Vagina (tissue), 2 donors: ENCODE results near the gene CMYA5. TPM values are rescaled to one million over a fixed set of nuclear protein-coding genes. Genes with fewer than 3 reads are reported as not detected.

Experiments
- DNase-seq, 2 donors: peaks; one replicate each; pipeline ENCODE4 v3.0.0-alpha.2; 2017; ENCODE audit errors: extremely low spot score in 2 of 2
- H3K27ac ChIP-seq: fragments of 200-600 bp; sonication (generic); one replicate; pipeline ENCODE4 v1.5.1; 2019
- H3K27me3 ChIP-seq: fragments of 200-600 bp; sonication (generic); one replicate; pipeline ENCODE4 v1.5.1; 2019
- H3K36me3 ChIP-seq, 2 donors: fragments of 200-600 bp; sonication (generic); one replicate each; pipeline ENCODE4 v1.5.1; 2017 to 2019
- H3K4me1 ChIP-seq: fragments of 200-600 bp; sonication (generic); one replicate; pipeline ENCODE4 v1.5.1; 2019
- H3K4me3 ChIP-seq, 2 donors: fragments of 200-600 bp; sonication (generic); 1 replicate in 1 of 2; 2 replicates in 1 of 2; pipeline ENCODE4 v1.5.1; 2016 to 2019
- H3K9me3 ChIP-seq: fragments of 200-600 bp; sonication (generic); one replicate; pipeline ENCODE4 v1.5.1; 2019
- CTCF ChIP-seq, 3 experiments: fragments of 450-650 bp in 2 of 3; fragments of 200-600 bp in 1 of 3; sonication (generic) in 1 of 3; IDR thresholded peaks; one replicate each; pipeline ENCODE4 v1.5.1; 2017 to 2019; ENCODE audit warnings: antibody characterized with exemption in 3 of 3, mild to moderate bottlenecking in 2 of 3, moderate library complexity in 2 of 3
- POLR2A ChIP-seq, 2 donors: fragments of 450-650 bp; IDR thresholded peaks; one replicate each; pipeline ENCODE4 v1.6.1; 2017; ENCODE audit warnings: antibody characterized with exemption in 2 of 2, mild to moderate bottlenecking in 2 of 2, moderate library complexity in 2 of 2
- POLR2AphosphoS5 ChIP-seq, 2 donors: sonication (generic); formaldehyde crosslinking; IDR thresholded peaks; one replicate each; pipeline ENCODE4 v1.9.0; 2017; ENCODE audit warnings: antibody characterized with exemption in 2 of 2, mild to moderate bottlenecking in 2 of 2, low read depth in 1 of 2; ENCODE audit not compliant: insufficient read depth in 1 of 2
- intact Hi-C: fragments of 100-400 bp; cut with DNase I; formaldehyde crosslinking; loops from one replicate; pipeline ENCODE4 v1.15.1; 2023
- total RNA-seq: library from RNA; depleted of rRNA; stranded (reverse); fragments of >200 nt; gene quantifications from one replicate; pipeline ENCODE4 v1.2.3, GENCODE V29; 2016

CMYA5 gene
- total RNA-seq, 1 donor from 2014 or later: 10.1 TPM

GRCh38 chr5:79736528-79737514 is 47.2 kb downstream of the CMYA5 start:
- intact Hi-C loops: no loop called here
- no peak overlapping the region for H3K4me3 ChIP-seq
- H3K36me3 ChIP-seq: no peaks in the 10 kb centered on the region
- no peaks in the 10 kb centered on the region for H3K9me3 ChIP-seq
- no peak overlapping the region for H3K27ac ChIP-seq
- no peaks in the 10 kb centered on the region for H3K4me1 ChIP-seq
- no peak for DNase-seq
- no peaks in the 10 kb centered on the region for H3K27me3 ChIP-seq
- TF ChIP-seq POLR2A (IDR thresholded peaks at IDR 0.05) (no peak), POLR2AphosphoS5 (IDR thresholded peaks at IDR 0.05; ENCODE audit: insufficient read depth in 1 of 2, low read depth in 1 of 2) (no peak), CTCF (IDR thresholded peaks at IDR 0.05) (no peak)

- DNase-seq: no peak
- no peak overlapping the region for H3K4me3 ChIP-seq
- no peaks in the 10 kb centered on the region for H3K27me3 ChIP-seq
- H3K4me1 ChIP-seq: no peaks in the 10 kb centered on the region
- no peaks in the 10 kb centered on the region for H3K36me3 ChIP-seq
- no peaks in the 10 kb centered on the region for H3K9me3 ChIP-seq
- TF ChIP-seq CTCF (IDR thresholded peaks at IDR 0.05) (no peak), POLR2AphosphoS5 (IDR thresholded peaks at IDR 0.05; ENCODE audit: insufficient read depth in 1 of 2, low read depth in 1 of 2) (no peak), POLR2A (IDR thresholded peaks at IDR 0.05) (no peak)
- intact Hi-C loops: no loop called here
- H3K27ac ChIP-seq: no peak overlapping the region
These were observed 48.7 kb downstream of the CMYA5 start for GRCh38 chr5:79738349-79738748.

- TF ChIP-seq POLR2AphosphoS5 (IDR thresholded peaks at IDR 0.05; ENCODE audit: insufficient read depth in 1 of 2, low read depth in 1 of 2): no peak
- no peak for TF ChIP-seq POLR2A (IDR thresholded peaks at IDR 0.05)
- TF ChIP-seq CTCF (IDR thresholded peaks at IDR 0.05): no peak
- DNase-seq: no peak
- no peaks in the 10 kb centered on the region for H3K36me3 ChIP-seq
- no peaks in the 10 kb centered on the region for H3K9me3 ChIP-seq
- no peaks in the 10 kb centered on the region for H3K27me3 ChIP-seq
- H3K4me1 ChIP-seq: no peaks in the 10 kb centered on the region
- H3K27ac ChIP-seq: no peak overlapping the region
- intact Hi-C loops: no loop called here
- H3K4me3 ChIP-seq: no peak overlapping the region
These were observed 53.0 kb downstream of the CMYA5 start for GRCh38 chr5:79742549-79743136.

- H3K9me3 ChIP-seq: no peaks in the 10 kb centered on the region
- TF ChIP-seq POLR2A (IDR thresholded peaks at IDR 0.05): no peak
- TF ChIP-seq POLR2AphosphoS5 (IDR thresholded peaks at IDR 0.05; ENCODE audit: insufficient read depth in 1 of 2, low read depth in 1 of 2): no peak
- no peak for TF ChIP-seq CTCF (IDR thresholded peaks at IDR 0.05)
- no peak overlapping the region for H3K27ac ChIP-seq
- no peaks in the 10 kb centered on the region for H3K4me1 ChIP-seq
- intact Hi-C loops: no loop called here
- DNase-seq: no peak
- no peak overlapping the region for H3K4me3 ChIP-seq
- H3K36me3 ChIP-seq: no peaks in the 10 kb centered on the region
- no peaks in the 10 kb centered on the region for H3K27me3 ChIP-seq
These were observed 54.4 kb downstream of the CMYA5 start for GRCh38 chr5:79743846-79744605.
